IMR-90 (cell line): ENCODE data around the gene AGBL5. TPM values are rescaled to one million over a fixed set of nuclear protein-coding genes. Genes with fewer than 3 reads are reported as not detected.

ENCODE experiments used
- ATAC-seq: fragments of 200-7000 bp; cut with Tn5 transposase; 2 replicates; pipeline ENCODE4 v1.9.1; 2020; ENCODE audit warnings: low read depth, mild to moderate bottlenecking, moderate library complexity
- BruUV-seq: library from RNA; stranded (reverse); fragments of 400-500 nt; replicated peaks from 2 replicates; lab custom pipeline; 2021; lab: Mats Ljungman, UMichigan
- CTCF ChIA-PET: fragments of 300-600 bp; formaldehyde crosslinking; extraction: SDS; loops from one replicate; lab custom pipeline; 2021; ENCODE audit warnings: antibody characterized with exemption; lab: Yijun Ruan, JAX
- POLR2A ChIA-PET: fragments of 300-600 bp; sonication (Branson Sonifier 250); formaldehyde crosslinking; loops from one replicate; lab custom pipeline; 2022; ENCODE audit warnings: antibody characterized with exemption; ENCODE audit not compliant: unreplicated experiment; lab: Charles Lee
- DNase-seq: peaks from one replicate; pipeline ENCODE4 v3.0.0; 2013
- H2AFZ ChIP-seq: replicated peaks from 2 replicates; pipeline ENCODE3; 2013; ENCODE audit warnings: low read length, mild to moderate bottlenecking; ENCODE audit not compliant: poor library complexity
- H2AK5ac ChIP-seq: 2 replicates; pipeline ENCODE4 v1.6.1; 2013; ENCODE audit warnings: low read depth, low read length, inconsistent platforms
- H2AK9ac ChIP-seq: replicated peaks from 2 replicates; pipeline ENCODE3; 2013; ENCODE audit warnings: mild to moderate bottlenecking, low read depth, low read length, moderate library complexity; ENCODE audit not compliant: poor library complexity
- H2BK120ac ChIP-seq: 2 replicates; pipeline ENCODE4 v1.6.1; 2013; ENCODE audit warnings: low read depth, low read length, inconsistent platforms
- H2BK15ac ChIP-seq: 3 replicates; pipeline ENCODE4 v1.6.1; 2013; ENCODE audit warnings: low read depth, low read length, inconsistent platforms
- H2BK20ac ChIP-seq: 2 replicates; pipeline ENCODE4 v1.6.1; 2013; ENCODE audit warnings: low read depth, mild to moderate bottlenecking, inconsistent platforms, low read length, moderate library complexity
- H2BK5ac ChIP-seq: 2 replicates; pipeline ENCODE4 v1.6.1; 2013; ENCODE audit warnings: mild to moderate bottlenecking, low read depth, low read length, inconsistent platforms; ENCODE audit not compliant: poor library complexity, severe bottlenecking
- H3K14ac ChIP-seq: replicated peaks from 2 replicates; pipeline ENCODE4 v1.6.1; 2013; ENCODE audit warnings: low read depth, low read length, inconsistent platforms
- H3K18ac ChIP-seq: 2 replicates; pipeline ENCODE4 v1.6.1; 2013; ENCODE audit warnings: low read depth, low read length, control low read depth
- H3K23ac ChIP-seq: 2 replicates; pipeline ENCODE4 v1.6.1; 2013; ENCODE audit warnings: low read depth, low read length, inconsistent platforms
- H3K27ac ChIP-seq: 2 replicates; pipeline ENCODE4 v1.5.1; 2013; ENCODE audit warnings: mild to moderate bottlenecking, control low read depth, low read length; ENCODE audit not compliant: insufficient read depth
- H3K27me3 ChIP-seq: 2 replicates; pipeline ENCODE4 v1.6.1; 2013; ENCODE audit warnings: low read length; ENCODE audit not compliant: control insufficient read depth, insufficient read depth
- H3K36me3 ChIP-seq: 2 replicates; pipeline ENCODE4 v1.6.1; 2013; ENCODE audit warnings: low read length, mixed read lengths; ENCODE audit not compliant: control insufficient read depth, insufficient read depth
- H3K4ac ChIP-seq: 2 replicates; pipeline ENCODE4 v1.6.1; 2013; ENCODE audit warnings: low read depth, low read length, inconsistent platforms
- H3K4me1 ChIP-seq: 2 replicates; pipeline ENCODE4 v1.6.1; 2013; ENCODE audit warnings: low read length, mixed read lengths; ENCODE audit not compliant: control insufficient read depth, insufficient read depth
- H3K4me2 ChIP-seq: 2 replicates; pipeline ENCODE4 v1.6.1; 2013; ENCODE audit warnings: low read depth, mild to moderate bottlenecking, control low read depth, low read length, moderate library complexity
- H3K4me3 ChIP-seq: 2 replicates; pipeline ENCODE4 v1.5.1; 2013; ENCODE audit warnings: low read depth, mild to moderate bottlenecking, control low read depth, low read length, moderate library complexity; ENCODE audit not compliant: insufficient read depth
- H3K56ac ChIP-seq: 2 replicates; pipeline ENCODE4 v1.6.1; 2013; ENCODE audit warnings: low read length, inconsistent platforms; ENCODE audit not compliant: insufficient read depth; ENCODE audit errors: extremely low read depth
- H3K79me1 ChIP-seq, 2 experiments: 2 replicates each; pipeline ENCODE4 v1.6.1; 2013; ENCODE audit warnings: low read length in 2 of 2, inconsistent platforms in 1 of 2, low read depth in 1 of 2
- H3K9ac ChIP-seq: 2 replicates; pipeline ENCODE4 v1.6.1; 2013; ENCODE audit warnings: low read depth, low read length, control low read depth
- H3K9me1 ChIP-seq: 2 replicates; pipeline ENCODE4 v1.6.1; 2013; ENCODE audit warnings: low read length, inconsistent platforms; ENCODE audit not compliant: insufficient read depth
- H3K9me3 ChIP-seq: 2 replicates; pipeline ENCODE4 v1.6.1; 2013; ENCODE audit warnings: low read length; ENCODE audit not compliant: control insufficient read depth, insufficient read depth
- H4K20me1 ChIP-seq: 2 replicates; pipeline ENCODE4 v1.6.1; 2013; ENCODE audit warnings: low read length, inconsistent platforms; ENCODE audit not compliant: insufficient read depth
- H4K5ac ChIP-seq: 2 replicates; pipeline ENCODE4 v1.6.1; 2013; ENCODE audit warnings: mild to moderate bottlenecking, low read depth, low read length, control low read depth
- H4K8ac ChIP-seq, 2 experiments: 2 replicates each; pipeline ENCODE4 v1.6.1; 2013; ENCODE audit warnings: low read depth in 2 of 2, low read length in 2 of 2, control low read depth in 1 of 2, inconsistent platforms in 1 of 2
- H4K91ac ChIP-seq: 2 replicates; pipeline ENCODE4 v1.6.1; 2013; ENCODE audit warnings: low read depth, low read length, inconsistent platforms; ENCODE audit not compliant: insufficient read depth
- MAZ ChIP-seq: IDR thresholded peaks from 2 replicates; pipeline ENCODE4 v1.6.1; 2012; ENCODE audit warnings: low read depth, mild to moderate bottlenecking, low read length, improper control_type of control experiment, moderate library complexity, borderline replicate concordance
- MXI1 ChIP-seq: IDR thresholded peaks from 2 replicates; pipeline ENCODE4 v1.6.1; 2012; ENCODE audit warnings: low read depth, mild to moderate bottlenecking, low read length, moderate library complexity, borderline replicate concordance
- WGBS, 2 experiments: methylation state at CpG; one replicate each; pipeline versions ENCODE4 v1.1.5 to v1.1.7; 2013; ENCODE audit warnings: missing lambda C conversion rate in 2 of 2; ENCODE audit not compliant: insufficient read length in 1 of 2; ENCODE audit errors: extremely low coverage in 2 of 2; 5-methylcytosine and 5-hydroxymethylcytosine counted together
- dilution Hi-C: fragments of 300-500 bp; cut with HindIII; formaldehyde crosslinking; loops from one replicate; pipeline ENCODE4 v1.14.3; 2018; ENCODE audit warnings: low sequenced_read_pairs; ENCODE audit not compliant: unreplicated experiment
- in situ Hi-C: fragments of 300-500 bp; cut with MboI; formaldehyde crosslinking; loops from 3 replicates; pipeline ENCODE4 v1.14.3; 2019; ENCODE audit warnings: low sequenced_read_pairs, inconsistent platforms, mixed read lengths
- intact Hi-C: fragments of 100-400 bp; cut with micrococcal nuclease; formaldehyde crosslinking; loops from 2 replicates; pipeline ENCODE4 v1.10.0; 2022
- polyA plus RNA-seq, 3 experiments: library from polyadenylated mRNA; depleted of rRNA; stranded (reverse); fragments of >200 nt; gene quantifications; 2 replicates each; pipeline ENCODE4 v1.2.3, GENCODE V29; 2012; ENCODE audit warnings: low replicate concordance in 1 of 3
- total RNA-seq: library from RNA; depleted of rRNA; stranded (reverse); fragments of >200 nt; gene quantifications from 2 replicates; pipeline ENCODE4 v1.2.3, GENCODE V29; 2012

The AGBL5 gene
- total and polyA plus RNA-seq, 2 of the 4 experiments (the other 2 are of a cell fraction) = 19.0 to 26.2 TPM

GRCh38 chr2:27071990-27072830 lies 20.7 kb downstream of the AGBL5 start:
- peak overlapping the region; percentile 96 for H3K27ac ChIP-seq
- peak overlapping the region; percentile 69 for H3K9ac ChIP-seq
- dilution Hi-C loops = no loop called here

More at GRCh38 chr2:27071990-27072830, 20.7 kb downstream of the AGBL5 start:
- no TSS peak for BruUV-seq
- ATAC-seq (peak; percentile 46), DNase-seq (peak; percentile 70)
- peak overlapping the region; percentile 94 for H3K56ac ChIP-seq
- H4K20me1 ChIP-seq = peaks cover 20% of the 10 kb centered on the region
- H2BK20ac ChIP-seq = peak overlapping the region; percentile 81
- WGBS, 2 experiments = 0% methylated on average over 2 of the region's 34 CpGs; no CpG with 5 or more reads in 1 of the 2 experiments
- H3K4me3 ChIP-seq = peak overlapping the region; percentile 43
- peak overlapping the region; percentile 85 to 99 for H4K8ac ChIP-seq
- peaks cover 31 to 45% of the 10 kb centered on the region in 2 experiments for H3K79me1 ChIP-seq
- peak overlapping the region; percentile 83 for H3K4me2 ChIP-seq
- intact Hi-C loops (loop anchor here (2.0 to 5.0 kb wide), 2 partner anchors 21 to 110 kb away; partner anchors contain the start of gene AGBL5), in situ Hi-C loops (no loop called here)
- H4K5ac ChIP-seq = peak overlapping the region; percentile 98
- H3K23ac ChIP-seq = peak overlapping the region; percentile 99
- H3K9me3 ChIP-seq = no peaks in the 10 kb centered on the region
- ChIA-PET CTCF (interaction anchor here (0.6 to 0.8 kb wide), 2 partner anchors 56 to 231 kb away, joined by 3 to 6 read pairs; no protein-coding TSS in a partner anchor), POLR2A (interaction anchor here (0.7 to 1.4 kb wide), 2 partner anchors 8 to 9 kb away, joined by 3 to 4 read pairs; no protein-coding TSS in a partner anchor)
- peaks cover 27% of the 10 kb centered on the region for H3K9me1 ChIP-seq
- peak overlapping the region; percentile 99 for H3K4ac ChIP-seq
- peak overlapping the region; percentile 21; the same call in 2 of the 3 replicates for H2BK15ac ChIP-seq
- peak; percentile 42; the same call in 1 of the 2 replicates for TF ChIP-seq MAZ
- no peak; the same call in 1 of the 2 replicates for TF ChIP-seq MXI1
- H2BK120ac ChIP-seq = peak overlapping the region; percentile 97
- peak overlapping the region; percentile 94 for H2BK5ac ChIP-seq
- peak overlapping the region; percentile 93 for H4K91ac ChIP-seq
- H3K27me3 ChIP-seq = no peaks in the 10 kb centered on the region
- H2AK5ac ChIP-seq = peak overlapping the region; percentile 97
- peak overlapping the region; percentile 99 for H2AK9ac ChIP-seq
- peaks cover 37% of the 10 kb centered on the region for H3K4me1 ChIP-seq
- peaks cover 25% of the 10 kb centered on the region for H3K36me3 ChIP-seq
- H2AFZ ChIP-seq = peak overlapping the region; percentile 83
- H3K14ac ChIP-seq = peak overlapping the region; percentile 98
- peak overlapping the region; percentile 99 for H3K18ac ChIP-seq
